HG02623 (cell line): Measurements from ENCODE around the gene NEGR1.
A peak's percentile ranks its signal among the peaks of the same experiment; 100 is the strongest.

Source experiments
- ATAC-seq: cut with Tn5 transposase; IDR thresholded peaks from one replicate; pipeline ENCODE4 v1.9.1; 2021; ENCODE audit warnings: moderate library complexity; ENCODE audit not compliant: unreplicated experiment

The NEGR1 gene

GRCh38 chr1:71869326-71869725 lies 413.0 kb downstream of the NEGR1 start:
- ATAC-seq: no peak

GRCh38 chr1:71862756-71863155 lies 419.6 kb downstream of the NEGR1 start:
- ATAC-seq: no peak

- no peak for ATAC-seq
These were observed 421.3 kb downstream of the NEGR1 start for GRCh38 chr1:71861022-71861421.

GRCh38 chr1:71859806-71860205 lies 422.5 kb downstream of the NEGR1 start:
- ATAC-seq: no peak

- ATAC-seq: no peak
These were observed 424.5 kb downstream of the NEGR1 start for GRCh38 chr1:71857862-71858261.

- no peak for ATAC-seq
These were observed 429.0 kb downstream of the NEGR1 start for GRCh38 chr1:71853360-71853759.

GRCh38 chr1:71850936-71851335 lies 431.4 kb downstream of the NEGR1 start:
- ATAC-seq: no peak

GRCh38 chr1:71850515-71850914 lies 431.8 kb downstream of the NEGR1 start:
- ATAC-seq: no peak

GRCh38 chr1:71843012-71843411 lies 439.3 kb downstream of the NEGR1 start:
- ATAC-seq: no peak

- ATAC-seq: no peak
These were observed 442.5 kb downstream of the NEGR1 start for GRCh38 chr1:71839876-71840275.

- ATAC-seq: no peak
These were observed 445.4 kb downstream of the NEGR1 start for GRCh38 chr1:71836904-71837303.

GRCh38 chr1:71835442-71835813 lies 446.9 kb downstream of the NEGR1 start:
- ATAC-seq: peak; percentile 64

- no peak for ATAC-seq
These were observed 447.5 kb downstream of the NEGR1 start for GRCh38 chr1:71834601-71835441.

- ATAC-seq: no peak
These were observed 450.7 kb downstream of the NEGR1 start for GRCh38 chr1:71831646-71832045.

- no peak for ATAC-seq
These were observed 453.0 kb downstream of the NEGR1 start for GRCh38 chr1:71829346-71829745.

- no peak for ATAC-seq
These were observed 453.8 kb downstream of the NEGR1 start for GRCh38 chr1:71828431-71829012.

GRCh38 chr1:71823708-71824305 lies 458.5 kb downstream of the NEGR1 start:
- ATAC-seq: no peak

- ATAC-seq: no peak
These were observed 465.3 kb downstream of the NEGR1 start for GRCh38 chr1:71817028-71817427.

GRCh38 chr1:71809085-71809484 lies 473.3 kb downstream of the NEGR1 start:
- ATAC-seq: no peak

- ATAC-seq: no peak
These were observed 478.2 kb downstream of the NEGR1 start for GRCh38 chr1:71804140-71804539.

- ATAC-seq: no peak
These were observed 486.3 kb downstream of the NEGR1 start for GRCh38 chr1:71796006-71796405.

- no peak for ATAC-seq
These were observed 490.1 kb downstream of the NEGR1 start for GRCh38 chr1:71792264-71792663.
